Measurements from ENCODE around the gene ING4.

ING4 gene

GRCh38 chr12:6635856-6636531, 26.9 kb downstream of the ING4 start, which contains the start of gene LPAR5:
TSS of gene LPAR5 (minus strand) at chr12:6635959. CDS start at chr12:6621248, 14,711 bp downstream.
- DNase-seq (ENCODE audit: low spot score) = no peak

- DNase-seq (ENCODE audit: low spot score) = peak; percentile 55
These were observed 27.5 kb downstream of the ING4 start for GRCh38 chr12:6635375-6635855.

- peak; percentile 69 for DNase-seq (ENCODE audit: low spot score)
These were observed 30.6 kb downstream of the ING4 start for GRCh38 chr12:6632026-6632983.

- no peak for DNase-seq (ENCODE audit: low spot score)
These were observed 31.4 kb downstream of the ING4 start for GRCh38 chr12:6631549-6631961.

GRCh38 chr12:6630736-6631135, 32.2 kb downstream of the ING4 start:
- DNase-seq (ENCODE audit: low spot score) = no peak

GRCh38 chr12:6627616-6628015, 35.3 kb downstream of the ING4 start:
- peak; percentile 58 for DNase-seq (ENCODE audit: low spot score)

GRCh38 chr12:6626654-6627283, 36.1 kb downstream of the ING4 start:
- DNase-seq (ENCODE audit: low spot score) = no peak

- no peak for DNase-seq (ENCODE audit: low spot score)
These were observed 42.0 kb downstream of the ING4 start for GRCh38 chr12:6620885-6621274.

GRCh38 chr12:6620137-6620884, 42.6 kb downstream of the ING4 start:
- DNase-seq (ENCODE audit: low spot score) = peak; percentile 49

GRCh38 chr12:6618483-6619225, 44.3 kb downstream of the ING4 start:
- no peak for DNase-seq (ENCODE audit: low spot score)

- DNase-seq (ENCODE audit: low spot score) = no peak
These were observed 47.1 kb downstream of the ING4 start for GRCh38 chr12:6615802-6616201.

GRCh38 chr12:6614513-6615172, 48.3 kb downstream of the ING4 start:
- no peak for DNase-seq (ENCODE audit: low spot score)

- peak; percentile 57 for DNase-seq (ENCODE audit: low spot score)
These were observed 49.0 kb downstream of the ING4 start for GRCh38 chr12:6613776-6614512.

- DNase-seq (ENCODE audit: low spot score) = peak; percentile 41
These were observed 49.7 kb downstream of the ING4 start for GRCh38 chr12:6613015-6613775.

- no peak for DNase-seq (ENCODE audit: low spot score)
These were observed 50.3 kb downstream of the ING4 start for GRCh38 chr12:6612652-6613014.

GRCh38 chr12:6612247-6612646, 50.7 kb downstream of the ING4 start:
- DNase-seq (ENCODE audit: low spot score) = peak; percentile 38

GRCh38 chr12:6608592-6609281, 54.2 kb downstream of the ING4 start:
- no peak for DNase-seq (ENCODE audit: low spot score)
